GM10266 (cell line): ENCODE measurements around the gene ZDHHC11B.
"Not testable (repeated sequence)": the region's sequence is repeated elsewhere in the genome, so short reads cannot be mapped to it uniquely, and the experiment has no call there.

Experiments used
- DNase-seq: peaks from one replicate; pipeline ENCODE4 v3.0.0; 2012; ENCODE audit errors: extremely low spot score
- CTCF ChIP-seq: IDR thresholded peaks from 2 replicates; pipeline ENCODE4 v1.5.1; 2012; ENCODE audit warnings: mild to moderate bottlenecking, low read depth; ENCODE audit not compliant: control insufficient read depth, insufficient read depth; ENCODE audit errors: missing control alignments

The ZDHHC11B gene

GRCh38 chr5:746258-746761 is 38.2 kb downstream of the ZDHHC11B start:
- DNase-seq, result no peak
- TF ChIP-seq CTCF, result no peak

- DNase-seq, result not testable (repeated sequence)
These were observed 39.0 kb downstream of the ZDHHC11B start for GRCh38 chr5:745272-746142.

- DNase-seq, result not testable (repeated sequence)
These were observed 40.7 kb downstream of the ZDHHC11B start for GRCh38 chr5:743696-744404.

GRCh38 chr5:742276-742675 is 42.3 kb downstream of the ZDHHC11B start:
- DNase-seq, result not testable (repeated sequence)

- DNase-seq, result not testable (repeated sequence)
These were observed 50.4 kb downstream of the ZDHHC11B start for GRCh38 chr5:734145-734544.

DNA sequence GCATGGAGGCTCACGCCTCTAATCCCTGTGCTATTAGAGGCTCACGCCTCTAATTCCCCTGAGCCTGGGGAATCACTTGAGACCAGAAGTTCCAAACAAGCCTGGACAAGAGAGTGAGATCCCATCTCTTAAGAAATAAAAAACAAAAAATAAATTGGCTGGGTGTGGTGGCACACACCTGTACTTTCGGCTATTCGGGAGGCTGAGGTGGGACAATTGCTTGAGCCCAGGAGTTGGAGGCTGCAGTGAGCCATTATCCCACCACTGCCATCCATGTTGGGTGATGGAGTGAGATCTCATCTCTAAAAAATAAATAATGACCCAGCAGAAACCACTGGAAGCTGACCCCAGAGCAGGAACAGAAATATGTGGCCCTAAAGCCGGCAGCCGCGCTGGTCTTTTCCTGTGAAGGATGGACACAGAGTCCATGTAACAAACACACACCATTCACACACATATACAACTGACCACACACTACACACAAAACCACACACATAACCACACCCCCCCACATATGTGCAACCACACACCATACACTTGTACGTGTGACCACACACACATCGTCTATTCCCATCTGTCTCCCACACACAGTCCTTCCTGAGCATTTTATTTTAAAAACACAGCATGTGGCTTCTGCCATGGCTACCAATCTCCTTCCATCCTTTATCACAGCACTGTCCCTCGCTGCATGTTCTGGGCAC is 51.6 kb downstream of the ZDHHC11B start:
- not testable (repeated sequence) for DNase-seq

- not testable (repeated sequence) for DNase-seq
These were observed 55.3 kb downstream of the ZDHHC11B start for GRCh38 chr5:729225-729624.

DNA sequence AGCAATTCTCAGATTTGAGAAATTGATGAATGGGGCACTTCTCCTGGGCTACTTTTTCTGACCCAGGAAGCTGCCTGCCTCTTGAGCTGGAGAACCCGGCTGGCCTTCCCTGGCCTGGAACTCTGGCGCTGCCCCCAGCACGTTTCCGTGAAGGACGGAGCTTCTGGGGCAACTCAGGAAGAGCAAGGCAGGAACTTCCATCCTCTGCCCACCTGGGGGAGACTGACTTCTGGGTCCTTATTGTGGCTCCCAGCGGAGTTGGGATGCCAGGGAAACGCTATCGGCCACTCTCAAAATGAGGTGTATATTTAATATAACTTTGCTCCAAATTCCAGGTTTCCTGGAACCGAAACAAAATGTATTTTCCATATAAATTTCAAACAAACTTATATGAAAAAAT is 57.4 kb downstream of the ZDHHC11B start:
- DNase-seq, result not testable (repeated sequence)

GRCh38 chr5:723865-724264 is 60.7 kb downstream of the ZDHHC11B start:
- DNase-seq, result not testable (repeated sequence)

- DNase-seq, result not testable (repeated sequence)
These were observed 61.2 kb downstream of the ZDHHC11B start for GRCh38 chr5:723309-723708.

DNA sequence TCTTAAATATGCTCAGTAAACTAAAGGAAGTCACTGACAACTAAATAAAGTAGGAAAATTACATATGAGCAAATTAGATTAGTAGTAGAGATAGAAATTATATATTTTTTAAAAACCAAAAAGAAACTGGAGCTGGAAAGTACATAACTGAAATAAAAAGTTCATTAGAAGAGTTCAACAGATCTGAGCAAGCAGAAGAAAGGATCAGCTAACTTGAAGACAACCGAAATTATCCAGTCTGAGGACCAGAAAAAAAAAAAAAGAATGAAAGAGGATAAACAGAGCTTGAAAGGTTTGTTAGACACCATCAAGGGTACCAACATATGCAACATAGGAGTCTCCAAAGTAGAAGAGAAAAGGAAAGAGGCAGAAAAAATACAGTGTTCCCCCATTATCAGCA is 65.2 kb downstream of the ZDHHC11B start:
- not testable (repeated sequence) for DNase-seq

- DNase-seq, result no peak
- TF ChIP-seq CTCF, result no peak
These were observed 67.4 kb downstream of the ZDHHC11B start for GRCh38 chr5:717143-717542.

GRCh38 chr5:716740-717139 is 67.8 kb downstream of the ZDHHC11B start:
- not testable (repeated sequence) for DNase-seq

DNA sequence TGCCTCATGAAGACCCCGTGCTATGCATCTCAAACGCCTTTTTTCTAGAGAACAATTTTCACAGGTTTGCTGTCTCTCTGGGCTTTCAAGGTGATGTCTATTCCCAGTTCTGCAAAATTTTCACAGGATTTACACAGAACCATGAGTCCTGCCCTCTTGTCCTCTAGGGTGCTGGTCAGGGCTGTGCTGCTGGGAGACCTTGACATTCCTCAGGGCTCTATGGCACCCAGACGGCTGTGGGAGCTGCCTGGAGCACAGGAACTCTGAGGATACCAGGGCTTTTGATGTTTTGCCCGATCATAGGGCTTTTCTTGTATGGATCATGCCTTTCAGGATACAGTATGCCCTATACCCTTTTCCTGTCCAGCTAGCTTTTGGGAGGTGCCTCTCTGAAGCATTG is 68.9 kb downstream of the ZDHHC11B start:
- DNase-seq, result not testable (repeated sequence)

GRCh38 chr5:714215-715118 is 70.1 kb downstream of the ZDHHC11B start:
- not testable (repeated sequence) for DNase-seq

DNA sequence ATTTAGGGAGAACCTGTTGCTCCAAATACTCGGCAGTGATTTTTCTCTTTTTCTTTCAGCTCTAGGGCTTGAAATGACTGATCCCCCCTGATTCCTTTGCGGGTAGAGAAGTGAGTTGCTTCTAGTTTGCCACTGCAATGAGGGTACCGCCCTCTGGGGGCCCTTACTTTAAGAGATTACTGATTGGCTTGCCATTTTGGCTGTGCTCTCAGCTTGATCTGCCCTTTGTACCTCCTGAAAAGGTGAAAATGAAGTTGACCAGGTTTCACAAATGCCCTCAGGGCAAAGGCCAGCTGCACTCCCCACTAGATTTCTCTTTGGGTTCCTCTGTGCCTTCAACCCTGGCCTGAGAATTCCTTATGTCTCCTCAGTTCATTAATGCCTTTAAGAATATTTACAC is 70.8 kb downstream of the ZDHHC11B start:
- not testable (repeated sequence) for DNase-seq

- DNase-seq, result not testable (repeated sequence)
These were observed 75.5 kb downstream of the ZDHHC11B start for GRCh38 chr5:708848-709517.
